DMS 273 (cell line): ENCODE data around the gene CDC20B.

Experiments
- DNase-seq: peaks from one replicate; lab custom pipeline; 2025; ENCODE audit not compliant: unreplicated experiment; lab: John Stamatoyannopoulos, UW

CDC20B gene, protein sequence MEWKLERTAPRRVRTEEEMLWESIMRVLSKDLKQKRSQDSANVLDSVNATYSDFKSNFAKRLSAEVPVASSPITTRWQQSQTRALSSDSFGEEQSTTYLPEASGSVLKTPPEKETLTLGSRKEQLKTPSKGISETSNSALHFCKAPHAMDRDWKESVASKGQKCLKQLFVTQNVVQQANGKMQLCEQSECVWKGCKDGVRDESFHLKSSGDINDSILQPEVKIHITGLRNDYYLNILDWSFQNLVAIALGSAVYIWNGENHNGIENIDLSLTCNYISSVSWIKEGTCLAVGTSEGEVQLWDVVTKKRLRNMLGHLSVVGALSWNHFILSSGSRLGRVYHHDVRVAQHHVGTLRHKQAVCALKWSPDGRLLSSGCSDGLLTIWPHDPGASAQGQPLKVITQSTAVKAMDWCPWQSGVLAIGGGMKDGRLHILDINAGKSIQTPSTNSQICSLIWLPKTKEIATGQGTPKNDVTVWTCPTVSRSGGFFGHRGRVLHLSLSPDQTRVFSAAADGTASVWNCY

GRCh38 chr5:55172937-55173686, at the start of gene CDC20B:
Gene CDC20B (minus strand): TSS chr5:55173177. CDS start chr5:55173000, 177 bp downstream.
- DNase-seq: peak; percentile 95

- DNase-seq: no peak
Observed at GRCh38 chr5:55222092-55222984, 49.4 kb upstream of the CDC20B start.

DNA sequence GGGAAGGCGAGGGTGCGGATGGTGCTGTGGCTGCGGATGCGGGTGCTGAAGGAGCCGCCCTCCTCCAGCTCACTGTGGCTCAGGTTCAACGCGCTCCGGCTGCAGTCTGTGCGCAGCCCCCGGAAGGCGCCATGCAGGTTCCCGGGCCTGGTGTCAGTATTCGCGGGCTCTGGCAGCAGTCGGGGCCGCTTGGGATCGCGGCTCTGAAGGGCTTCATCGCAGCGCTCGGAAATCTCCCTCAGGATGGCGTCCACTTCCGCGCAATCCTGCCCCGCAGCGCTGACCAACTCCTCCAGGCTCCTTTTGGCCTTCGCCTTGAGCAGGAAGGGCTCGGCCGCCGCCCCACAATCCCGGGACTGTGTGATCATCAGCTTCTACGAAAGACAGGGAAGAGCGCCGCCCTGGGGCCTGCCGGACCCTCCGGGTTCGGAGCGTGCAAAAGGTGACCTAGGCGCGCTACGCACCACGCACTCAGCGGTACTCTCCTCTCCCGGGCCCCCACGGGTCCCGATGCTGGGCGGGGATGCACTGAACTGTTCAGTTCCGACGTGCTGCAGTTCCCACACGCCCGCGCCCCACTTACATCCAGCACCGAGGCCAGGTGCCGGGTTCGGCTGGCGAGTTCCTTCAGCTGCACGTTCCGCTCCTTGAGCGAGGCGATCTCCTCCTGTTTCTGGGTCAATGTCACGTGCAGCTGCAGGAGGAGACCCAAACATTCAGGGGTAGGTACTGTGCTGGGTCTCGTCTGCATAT, 47.6 kb upstream of the CDC20B start:
- no peak for DNase-seq

DNA sequence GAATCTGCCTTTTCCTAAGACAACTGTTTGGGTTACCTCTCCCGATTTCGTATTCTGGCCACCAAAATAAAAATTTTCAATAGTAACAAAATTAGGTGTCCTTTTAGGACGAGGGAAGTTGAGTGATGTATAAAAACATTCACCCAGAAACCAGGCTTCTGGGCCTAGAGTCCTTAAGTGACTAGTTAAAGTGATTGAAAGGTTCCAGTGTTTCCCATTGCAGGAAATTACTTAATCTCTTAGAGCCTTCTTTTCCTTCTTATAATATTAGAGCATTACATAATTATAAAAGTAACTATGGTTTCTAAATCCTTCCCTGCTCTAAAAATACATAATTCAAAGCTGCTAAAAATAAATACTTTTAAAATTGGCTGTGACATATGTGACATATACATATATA, 46.8 kb upstream of the CDC20B start:
- DNase-seq: no peak

GRCh38 chr5:55218967-55219366, 46.0 kb upstream of the CDC20B start:
- peak; percentile 23 for DNase-seq

- DNase-seq: no peak
Observed at GRCh38 chr5:55211184-55211874, 38.4 kb upstream of the CDC20B start.

GRCh38 chr5:55205001-55205400, 32.0 kb upstream of the CDC20B start:
- no peak for DNase-seq

GRCh38 chr5:55191165-55191564, 18.2 kb upstream of the CDC20B start:
- DNase-seq: no peak

DNA sequence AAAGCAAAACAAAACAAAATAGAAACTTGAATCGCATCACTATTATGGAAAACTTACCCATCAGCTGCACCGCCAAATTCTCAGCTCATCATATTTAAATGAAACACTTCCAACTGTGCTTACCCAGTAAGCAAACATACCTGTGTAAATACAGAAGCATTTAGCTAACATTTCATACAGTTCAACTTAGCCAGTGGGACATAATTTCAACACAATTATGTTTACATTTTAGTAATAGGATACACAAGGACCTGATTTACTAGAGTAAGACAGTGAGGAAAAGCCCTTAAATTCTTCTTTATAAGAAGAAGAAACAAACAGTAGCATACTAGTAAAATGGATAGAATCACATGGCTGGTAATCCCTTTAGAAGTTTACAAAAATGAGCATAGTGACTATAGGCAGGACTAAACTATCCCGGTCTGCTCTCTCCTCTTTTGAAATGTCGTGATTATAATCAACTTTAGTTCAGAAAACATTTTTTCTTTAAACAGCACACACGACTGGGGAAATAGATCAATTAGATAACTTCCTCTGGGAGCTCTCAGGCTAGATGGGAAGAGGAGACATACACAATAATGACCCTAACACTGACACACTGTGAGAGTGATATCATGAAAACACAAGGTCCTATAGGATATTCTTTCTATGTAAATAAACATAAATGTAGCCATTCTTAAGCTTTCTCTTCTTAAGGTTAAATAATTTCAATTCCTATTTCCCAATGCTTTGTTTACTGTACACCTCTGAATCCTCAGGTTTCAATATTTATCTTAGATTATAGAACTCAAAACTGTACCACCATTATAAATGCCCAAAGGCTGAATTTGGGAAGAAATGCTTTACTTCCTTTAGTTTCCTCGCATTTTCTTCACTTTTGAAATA, 15.9 kb upstream of the CDC20B start:
- no peak for DNase-seq

DNA sequence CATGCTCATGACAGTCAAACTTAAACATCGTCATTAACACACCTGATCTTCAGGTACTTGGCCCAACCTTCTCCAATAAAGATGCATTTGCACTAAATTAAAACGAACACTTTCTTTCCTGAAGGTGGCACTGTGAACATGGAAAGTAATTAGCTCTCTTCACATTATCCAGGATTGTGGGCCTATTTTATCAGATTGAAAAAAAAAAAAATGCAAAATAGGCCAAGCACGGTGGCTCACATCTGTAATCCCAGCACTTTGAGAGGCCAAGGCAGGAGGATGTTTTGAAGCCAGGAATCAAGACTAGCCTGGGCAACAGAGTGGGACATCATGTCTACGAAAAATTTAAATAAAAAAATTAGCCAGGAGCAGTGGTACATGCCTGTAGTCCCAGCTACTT, 14.4 kb upstream of the CDC20B start:
- DNase-seq: peak; percentile 62

DNA sequence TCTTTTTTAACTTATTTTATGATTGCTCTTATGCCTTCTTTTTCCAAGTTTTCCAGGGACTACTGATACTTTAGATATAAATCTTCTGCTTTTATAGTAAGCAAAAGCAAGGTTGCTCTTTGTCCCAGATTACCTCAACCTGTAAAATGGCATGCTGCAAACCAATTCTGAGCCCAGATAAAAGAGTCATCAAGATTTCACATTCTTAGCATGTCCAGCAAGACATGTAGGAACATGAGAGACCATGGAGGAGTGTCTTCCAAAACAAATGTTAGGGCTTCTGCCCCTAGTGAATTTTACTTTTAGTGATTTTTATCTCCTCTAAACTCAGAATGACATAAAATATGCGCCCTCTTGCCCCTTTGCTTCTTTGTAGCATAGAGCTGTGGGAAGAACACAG, 7.0 kb upstream of the CDC20B start:
- DNase-seq: no peak

DNA sequence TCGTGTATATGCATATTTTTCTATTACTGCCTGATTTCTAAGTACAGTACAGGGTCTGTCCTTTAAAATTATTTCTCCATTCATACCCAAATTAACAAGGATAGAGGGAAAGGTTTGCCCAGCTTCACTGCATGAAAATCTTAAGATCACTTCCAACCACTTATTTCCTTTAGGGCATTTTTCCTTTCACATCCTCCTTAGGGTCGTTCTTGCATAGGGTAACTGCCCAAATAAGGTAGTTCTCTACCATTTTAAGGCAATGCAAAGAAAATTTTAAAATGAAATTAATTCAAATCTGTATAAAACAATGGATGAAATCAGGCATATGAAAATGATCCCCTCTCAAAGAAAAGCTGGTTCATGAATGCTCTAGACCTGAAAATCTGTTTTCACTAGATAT, 4.1 kb upstream of the CDC20B start:
- DNase-seq: no peak

- DNase-seq: peak; percentile 94
Observed at GRCh38 chr5:55176176-55176818, 3.3 kb upstream of the CDC20B start.

DNA sequence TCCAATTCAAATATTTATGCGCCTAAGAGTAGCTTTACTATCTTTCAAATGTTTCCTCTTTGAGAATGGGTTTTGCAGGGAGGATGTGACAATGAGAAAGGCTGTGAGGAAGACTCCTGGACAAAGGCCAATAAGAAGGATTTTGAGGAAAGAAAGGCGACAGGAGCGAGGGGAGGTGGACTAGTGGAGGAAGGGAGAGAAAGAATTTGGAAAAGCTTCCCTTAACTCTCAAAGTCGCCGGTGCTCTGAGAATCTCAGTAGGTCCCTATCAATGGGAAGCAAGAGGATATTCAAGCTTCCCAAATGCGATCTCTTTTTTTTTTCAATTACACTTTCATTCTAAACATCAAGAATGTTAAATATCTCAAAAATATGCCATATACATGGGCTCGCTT, 2.8 kb upstream of the CDC20B start:
- DNase-seq: no peak

DNA sequence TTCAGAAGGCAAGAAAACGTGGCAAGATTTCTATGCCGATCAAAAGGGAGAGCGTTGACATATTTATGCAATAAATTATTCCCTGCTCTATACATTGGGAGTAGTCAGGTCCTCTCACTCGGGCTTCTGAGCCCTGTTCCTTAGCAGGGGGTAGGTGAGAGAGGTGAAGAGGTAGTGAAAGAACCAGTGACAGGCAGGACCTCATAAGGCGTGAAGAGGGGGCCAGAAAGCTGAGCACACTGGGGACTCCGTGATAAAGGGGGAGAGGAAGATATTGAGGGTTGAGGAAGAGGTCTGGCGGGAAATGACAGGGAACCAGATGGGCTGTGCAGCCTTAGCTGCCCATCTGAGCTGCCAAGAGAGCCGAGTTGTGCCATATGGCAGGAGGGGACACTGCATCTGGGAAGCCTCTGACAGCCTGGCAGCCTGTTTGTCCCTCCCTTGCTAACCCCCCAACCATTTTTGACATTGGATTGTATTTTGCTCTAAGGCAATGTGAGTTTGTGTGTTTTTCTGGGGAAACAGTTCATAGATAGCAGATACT, 782 bp upstream of the CDC20B start:
- DNase-seq: peak; percentile 92

DNA sequence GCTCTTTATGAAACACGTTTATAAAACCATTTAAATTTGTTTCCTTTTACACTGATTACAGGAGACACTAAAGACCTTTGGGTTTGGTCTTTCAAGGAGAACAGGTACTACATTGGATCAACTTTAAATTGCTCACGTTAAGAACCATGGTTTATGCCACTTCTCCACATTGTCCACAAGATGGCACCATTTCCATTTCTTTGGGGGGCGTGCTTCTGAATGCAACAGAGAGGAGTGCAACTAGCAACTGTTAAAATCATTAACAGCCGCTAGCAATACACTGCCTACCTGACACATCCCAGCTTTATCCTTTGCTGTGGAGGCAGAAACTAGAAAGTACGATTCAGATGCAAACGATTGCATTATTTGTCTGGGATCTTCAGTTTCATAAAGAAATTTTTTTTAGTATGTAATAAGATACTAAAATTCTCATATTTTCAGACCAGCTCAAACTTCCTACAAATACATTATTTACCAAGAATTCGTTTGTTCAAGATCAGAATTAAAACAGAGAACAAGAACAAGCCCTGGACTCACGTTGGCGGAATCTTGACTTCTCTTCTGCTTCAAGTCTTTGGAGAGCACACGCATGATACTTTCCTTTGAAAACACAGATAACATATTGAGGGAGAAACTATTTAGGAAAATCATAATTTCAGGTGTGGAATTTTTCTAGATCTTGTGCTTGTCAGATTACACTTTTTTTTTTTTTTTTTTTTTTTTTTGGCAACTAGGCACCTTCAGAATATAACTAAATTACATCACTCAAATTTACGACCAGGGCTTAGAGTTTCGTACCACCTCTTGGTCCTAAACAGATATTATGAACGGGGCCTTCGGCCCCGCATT, 702 bp downstream of the CDC20B start:
- DNase-seq: peak; percentile 94

DNA sequence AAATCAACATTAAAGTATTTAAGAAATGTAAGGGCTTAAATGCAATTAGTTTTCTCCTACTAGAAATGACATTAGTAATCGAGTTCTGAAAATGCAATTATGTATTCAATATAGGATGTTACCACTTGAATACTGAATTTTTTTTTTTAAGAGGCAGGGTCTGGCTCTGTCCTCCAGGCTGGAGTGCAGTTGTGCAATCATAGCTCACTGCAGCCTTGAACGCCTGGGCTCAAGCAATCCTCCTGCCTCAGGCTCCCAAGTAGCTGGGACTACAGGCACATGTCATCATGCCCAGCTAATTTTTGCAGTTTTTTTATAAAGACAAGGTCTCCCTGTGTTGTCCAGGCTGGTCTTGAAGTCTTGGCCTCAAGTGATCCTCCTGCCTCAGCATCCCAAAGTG, 1.5 kb downstream of the CDC20B start:
- no peak for DNase-seq
